HCT116 (cell line): ENCODE data around the gene SHH. TPM values are rescaled to one million over a fixed set of nuclear protein-coding genes. Genes with fewer than 3 reads are reported as not detected.

Experiments used
- ATAC-seq: fragments of 200-7000 bp; cut with Tn5 transposase; 2 replicates; pipeline ENCODE4 v1.9.1; 2020; ENCODE audit warnings: mild to moderate bottlenecking, moderate library complexity
- BruUV-seq: library from RNA; stranded (reverse); fragments of 400-500 nt; replicated peaks from 2 replicates; lab custom pipeline; 2021; lab: Mats Ljungman, UMichigan
- CTCF ChIA-PET: fragments of 300-600 bp; sonication (Branson Sonifier 250); formaldehyde crosslinking; loops from one replicate; lab custom pipeline; 2021; ENCODE audit warnings: antibody characterized with exemption; lab: Charles Lee
- POLR2A ChIA-PET: fragments of 300-600, 350-600 bp; sonication (Branson Sonifier 250); formaldehyde crosslinking; loops from one replicate; lab custom pipeline; 2021; ENCODE audit warnings: antibody characterized with exemption; lab: Charles Lee
- RAD21 ChIA-PET, 2 experiments: fragments of 300-600 bp; sonication (Branson Sonifier 250); formaldehyde crosslinking; loops; one replicate each; lab custom pipeline; 2023; ENCODE audit warnings: low total read pairs in 2 of 2; ENCODE audit not compliant: uncharacterized antibody in 2 of 2, unreplicated experiment in 2 of 2, low non-redundant PET in 1 of 2; lab: Charles Lee
- DNase-seq: peaks from one replicate; pipeline ENCODE4 v3.0.0-alpha.2; 2010; ENCODE audit warnings: low read depth, low spot score
- H2AFZ ChIP-seq: fragments of 200-600 bp; shearing (Covaris generic), sonication (generic); 2 replicates; pipeline ENCODE4 v1.6.1; 2017; ENCODE audit warnings: low read depth, mixed run types, mixed read lengths, antibody characterized with exemption, low read length; ENCODE audit not compliant: poor library complexity, severe bottlenecking
- H3K27ac ChIP-seq: 2 replicates; pipeline ENCODE4 v1.5.1; 2012; ENCODE audit warnings: low read depth, low read length
- H3K27me3 ChIP-seq: fragments of 200-600 bp; sonication (generic); 2 replicates; pipeline ENCODE4 v1.6.1; 2016; ENCODE audit warnings: mixed run types, low read length, mixed read lengths; ENCODE audit not compliant: insufficient read depth
- H3K36me3 ChIP-seq, 2 experiments: fragments of 200-500 bp in 1 of 2; fragments of 200-600 bp in 1 of 2; sonication (Bioruptor generic) in 1 of 2; sonication (generic) in 1 of 2; 2 replicates each; pipeline versions ENCODE4 v1.5.1 to v1.6.1; 2014 to 2016; ENCODE audit warnings: low read length in 2 of 2, inconsistent platforms in 1 of 2, mixed read lengths in 1 of 2, mixed run types in 1 of 2; ENCODE audit not compliant: insufficient read depth in 2 of 2, control insufficient read depth in 1 of 2
- H3K4me1 ChIP-seq, 2 experiments: fragments of 200-600 bp in 1 of 2; sonication (generic) in 1 of 2; 2 replicates each; pipeline versions ENCODE4 v1.5.1 to v1.6.1; 2012 to 2017; ENCODE audit warnings: low read length in 2 of 2, inconsistent platforms in 1 of 2, mild to moderate bottlenecking in 1 of 2, mixed read lengths in 1 of 2, mixed run types in 1 of 2, moderate library complexity in 1 of 2; ENCODE audit not compliant: insufficient read depth in 2 of 2, control insufficient read depth in 1 of 2
- H3K4me2 ChIP-seq: fragments of 200-600 bp; sonication (generic); 2 replicates; pipeline ENCODE4 v1.6.1; 2017; ENCODE audit warnings: mixed run types, low read length, mixed read lengths
- H3K4me3 ChIP-seq, 2 experiments: fragments of 200-600 bp in 1 of 2; sonication (generic) in 1 of 2; replicated peaks in 1 of 2; 2 replicates each; pipeline ENCODE4 v1.5.1; 2011 to 2016; ENCODE audit warnings: low read length in 2 of 2, control low read depth in 1 of 2, low read depth in 1 of 2, mild to moderate bottlenecking in 1 of 2, mixed read lengths in 1 of 2, mixed run types in 1 of 2
- H3K79me2 ChIP-seq: fragments of 200-600 bp; sonication (generic); 2 replicates; pipeline ENCODE4 v1.6.1; 2017; ENCODE audit warnings: mild to moderate bottlenecking, mixed run types, low read length, moderate library complexity, mixed read lengths; ENCODE audit not compliant: insufficient read depth
- H3K9ac ChIP-seq: fragments of 200-600 bp; sonication (generic); 2 replicates; pipeline ENCODE4 v1.6.1; 2016; ENCODE audit warnings: low read length, mixed read lengths
- H3K9me2 ChIP-seq: fragments of 200-600 bp; sonication (generic), shearing (Covaris generic); 2 replicates; pipeline ENCODE4 v1.6.1; 2017; ENCODE audit warnings: mixed run types, mild to moderate bottlenecking, moderate library complexity; ENCODE audit not compliant: insufficient read depth
- H3K9me3 ChIP-seq, 2 experiments: fragments of 200-500 bp in 1 of 2; fragments of 200-600 bp in 1 of 2; sonication (Bioruptor generic) in 1 of 2; sonication (generic) in 1 of 2; 2 replicates each; pipeline ENCODE4 v1.6.1; 2014 to 2017; ENCODE audit warnings: low read length in 2 of 2, mixed read lengths in 2 of 2, inconsistent platforms in 1 of 2, low read depth in 1 of 2, mild to moderate bottlenecking in 1 of 2, mixed run types in 1 of 2, moderate library complexity in 1 of 2; ENCODE audit not compliant: control insufficient read depth in 1 of 2, insufficient read depth in 1 of 2
- H4K20me1 ChIP-seq: fragments of 200-600 bp; sonication (generic), shearing (Covaris generic); 2 replicates; pipeline ENCODE4 v1.6.1; 2017; ENCODE audit warnings: mixed run types, mild to moderate bottlenecking, moderate library complexity; ENCODE audit not compliant: insufficient read depth
- ATF3 ChIP-seq: IDR thresholded peaks from 2 replicates; pipeline ENCODE4 v1.6.1; 2012
- CBX3 ChIP-seq: IDR thresholded peaks from 2 replicates; pipeline ENCODE4 v1.6.1; 2012; ENCODE audit warnings: low read depth
- CEBPB ChIP-seq: IDR thresholded peaks from 2 replicates; pipeline ENCODE4 v1.6.1; 2012; ENCODE audit warnings: low read depth
- CTCF ChIP-seq, 3 experiments: fragments of 200-600 bp in 1 of 3; sonication (generic) in 1 of 3; IDR thresholded peaks in 2 of 3; conservative IDR thresholded peaks in 1 of 3; 2 replicates each; pipeline ENCODE4 v1.5.1; 2012 to 2017; ENCODE audit warnings: low read depth in 2 of 3, low read length in 2 of 3, antibody characterized with exemption in 1 of 3, borderline replicate concordance in 1 of 3, control low read depth in 1 of 3, mild to moderate bottlenecking in 1 of 3, mixed read lengths in 1 of 3, mixed run types in 1 of 3, moderate library complexity in 1 of 3; ENCODE audit not compliant: insufficient read depth in 1 of 3
- EZH2 ChIP-seq: fragments of 200-600 bp; sonication (generic); IDR thresholded peaks from 2 replicates; pipeline ENCODE4 v1.6.1; 2017; ENCODE audit warnings: antibody characterized with exemption, mixed run types
- POLR2AphosphoS5 ChIP-seq: IDR thresholded peaks from 2 replicates; pipeline ENCODE4 v1.6.1; 2011; ENCODE audit warnings: mild to moderate bottlenecking, low read depth, low read length, moderate library complexity
- RAD21 ChIP-seq: IDR thresholded peaks from 2 replicates; pipeline ENCODE4 v1.6.1; 2012; ENCODE audit warnings: low read depth, mild to moderate bottlenecking
- SP1 ChIP-seq: IDR thresholded peaks from 2 replicates; pipeline ENCODE4 v1.6.1; 2012; ENCODE audit warnings: low read depth
- SRF ChIP-seq: IDR thresholded peaks from 2 replicates; pipeline ENCODE4 v1.6.1; 2012; ENCODE audit warnings: low read depth
- YY1 ChIP-seq: IDR thresholded peaks from 2 replicates; pipeline ENCODE4 v1.6.1; 2011; ENCODE audit warnings: low read length, low read depth, moderate library complexity, mild to moderate bottlenecking; ENCODE audit not compliant: insufficient replicate concordance; ENCODE audit errors: extremely low read depth
- ZBTB33 ChIP-seq: IDR thresholded peaks from 2 replicates; pipeline ENCODE4 v1.6.1; 2011; ENCODE audit warnings: mild to moderate bottlenecking, low read length, moderate library complexity; ENCODE audit not compliant: insufficient replicate concordance; ENCODE audit errors: extremely low read depth
- ZFX ChIP-seq: fragments of 450-650 bp; IDR thresholded peaks from 2 replicates; pipeline ENCODE4 v1.6.1; 2017
- ZNF274 ChIP-seq: fragments of 200-500 bp; sonication (Bioruptor generic); IDR thresholded peaks from 2 replicates; pipeline ENCODE4 v1.6.1; 2014; ENCODE audit warnings: mild to moderate bottlenecking, low read depth, low read length, inconsistent platforms
- intact Hi-C: fragments of 100-400 bp; cut with micrococcal nuclease; formaldehyde crosslinking; loops from 2 replicates; pipeline ENCODE4 v1.10.0; 2022
- total RNA-seq: library from RNA; stranded (reverse); gene quantifications from one replicate; pipeline ENCODE4 v1.2.1, GENCODE V29; 2021; ENCODE audit not compliant: unreplicated experiment

The SHH gene
- total RNA-seq, 1 experiment from 2014 or later, result 0.32 TPM

GRCh38 chr7:155770241-155770640 lies 42.0 kb downstream of the SHH start:
- no peaks in the 10 kb centered on the region for H3K27me3 ChIP-seq
- H3K27ac ChIP-seq, result no peak overlapping the region
- H3K36me3 ChIP-seq, result peaks cover 13 to 32% of the 10 kb centered on the region in 2 experiments; a peak in 3 of 4 replicates
- DNase-seq (no peak), ATAC-seq (no peak)
- H3K9me2 ChIP-seq, result no peaks in the 10 kb centered on the region
- BruUV-seq, result no TSS peak
- peaks cover 8% of the 10 kb centered on the region for H3K79me2 ChIP-seq
- POLR2A ChIA-PET, result no interaction called here
- RAD21 ChIA-PET, result no interaction called here
- intact Hi-C loops, result no loop called here
- H3K4me3 ChIP-seq, result no peak overlapping the region
- H4K20me1 ChIP-seq, result peaks cover 5% of the 10 kb centered on the region; the same call in 1 of the 2 replicates
- H3K4me2 ChIP-seq, result no peak overlapping the region
- TF ChIP-seq SRF (no peak), CTCF (IDR thresholded peaks at IDR 0.05 in 2 of 3, conservative IDR thresholded peaks at IDR 0.05 in 1 of 3; ENCODE audit: borderline replicate concordance in 1 of 3, insufficient read depth in 1 of 3, low read depth in 2 of 3, low read length in 2 of 3) (no peak), ATF3 (no peak), POLR2AphosphoS5 (no peak), SP1 (no peak)
- H3K9ac ChIP-seq, result no peak overlapping the region
- CTCF ChIA-PET, result no interaction called here
- H3K4me1 ChIP-seq, result no peaks in the 10 kb centered on the region
- no peaks in the 10 kb centered on the region for H3K9me3 ChIP-seq
- no peak overlapping the region for H2AFZ ChIP-seq

- Histone ChIP-seq H3K27ac (no peak overlapping the region), H3K4me3 (no peak overlapping the region), H3K4me1 (no peaks in the 10 kb centered on the region), H3K36me3 (peaks cover 13 to 29% of the 10 kb centered on the region in 2 experiments), H3K4me2 (no peak overlapping the region), H3K9ac (no peak overlapping the region), H3K9me3 (no peaks in the 10 kb centered on the region), H2AFZ (no peak overlapping the region), H3K27me3 (no peaks in the 10 kb centered on the region), H3K9me2 (no peaks in the 10 kb centered on the region), H4K20me1 (peaks cover 5% of the 10 kb centered on the region; the same call in 1 of the 2 replicates), H3K79me2 (peaks cover 8% of the 10 kb centered on the region)
- no TSS peak for BruUV-seq
- no peak for ATAC-seq
- ChIA-PET CTCF (no interaction called here), POLR2A (no interaction called here), RAD21 (no interaction called here)
- intact Hi-C loops, result loop anchor here (2.0 to 5.0 kb wide), 2 partner anchors 365 to 857 kb away; no protein-coding TSS in a partner anchor
- DNase-seq, result no peak
- TF ChIP-seq RAD21 (no peak), CBX3 (no peak), ZNF274 (no peak), YY1 (no peak), EZH2 (no peak), CEBPB (no peak), ZBTB33 (no peak), ZFX (no peak)
These were observed 42.6 kb downstream of the SHH start for GRCh38 chr7:155769701-155770100.
